Parathyroid adenoma (tissue), 2 donors: Measurements from ENCODE around the gene ZP4.

Experiments
- H2AFZ ChIP-seq: fragments of 300-600 bp; sonication (generic); one replicate; pipeline ENCODE4 v1.7.0; 2017; ENCODE audit warnings: antibody characterized with exemption, mild to moderate bottlenecking
- H3K27ac ChIP-seq: fragments of 300-600 bp; sonication (generic); one replicate; pipeline ENCODE4 v1.7.0; 2017
- H3K27me3 ChIP-seq: fragments of 300-600 bp; sonication (generic); one replicate; pipeline ENCODE4 v1.7.0; 2017; ENCODE audit warnings: low read length; ENCODE audit not compliant: control insufficient read depth, insufficient read depth
- H3K36me3 ChIP-seq: fragments of 300-600 bp; sonication (generic); one replicate; pipeline ENCODE4 v1.7.0; 2017; ENCODE audit warnings: low read length; ENCODE audit not compliant: control insufficient read depth, insufficient read depth
- H3K4me1 ChIP-seq: fragments of 300-600 bp; sonication (generic); one replicate; pipeline ENCODE4 v1.7.0; 2017; ENCODE audit warnings: control low read depth
- H3K4me2 ChIP-seq: fragments of 300-600 bp; sonication (generic); one replicate; pipeline ENCODE4 v1.7.0; 2017; ENCODE audit warnings: low read length
- H3K4me3 ChIP-seq: fragments of 300-600 bp; sonication (generic); one replicate; pipeline ENCODE4 v1.7.0; 2017; ENCODE audit warnings: low read depth, low read length
- H3K79me2 ChIP-seq: fragments of 300-600 bp; sonication (generic); one replicate; pipeline ENCODE4 v1.7.0; 2017; ENCODE audit warnings: control low read depth
- H3K9ac ChIP-seq: fragments of 300-600 bp; sonication (generic); one replicate; pipeline ENCODE4 v1.7.0; 2017; ENCODE audit warnings: mild to moderate bottlenecking
- H3K9me3 ChIP-seq: fragments of 300-600 bp; sonication (generic); one replicate; pipeline ENCODE4 v1.7.0; 2017; ENCODE audit warnings: low read length; ENCODE audit not compliant: control insufficient read depth
- CTCF ChIP-seq: fragments of 300-600 bp; sonication (generic); IDR thresholded peaks from one replicate; pipeline ENCODE4 v1.7.0; 2017; ENCODE audit warnings: antibody characterized with exemption, mild to moderate bottlenecking
- donor health status: primary hyperparathyroidism.

ZP4 gene

GRCh38 chr1:237894131-237894530, 3.4 kb upstream of the ZP4 start:
- no peaks in the 10 kb centered on the region for H3K36me3 ChIP-seq
- H3K9ac ChIP-seq: no peak overlapping the region
- H3K9me3 ChIP-seq: no peaks in the 10 kb centered on the region
- H3K4me2 ChIP-seq: no peak overlapping the region
- H3K79me2 ChIP-seq: no peaks in the 10 kb centered on the region
- no peak overlapping the region for H2AFZ ChIP-seq
- no peak overlapping the region for H3K27ac ChIP-seq
- TF ChIP-seq CTCF: no peak
- H3K4me3 ChIP-seq: no peak overlapping the region
- H3K27me3 ChIP-seq: no peaks in the 10 kb centered on the region
- no peaks in the 10 kb centered on the region for H3K4me1 ChIP-seq

GRCh38 chr1:237891979-237892378, 1.3 kb upstream of the ZP4 start:
- H3K4me2 ChIP-seq: no peak overlapping the region
- H3K4me1 ChIP-seq: no peaks in the 10 kb centered on the region
- H3K4me3 ChIP-seq: no peak overlapping the region
- no peak for TF ChIP-seq CTCF
- H3K9ac ChIP-seq: no peak overlapping the region
- H3K9me3 ChIP-seq: no peaks in the 10 kb centered on the region
- no peaks in the 10 kb centered on the region for H3K27me3 ChIP-seq
- no peak overlapping the region for H3K27ac ChIP-seq
- H3K79me2 ChIP-seq: no peaks in the 10 kb centered on the region
- H3K36me3 ChIP-seq: no peaks in the 10 kb centered on the region
- H2AFZ ChIP-seq: no peak overlapping the region

- Histone ChIP-seq H3K36me3 (no peaks in the 10 kb centered on the region), H3K4me3 (no peak overlapping the region), H3K79me2 (no peaks in the 10 kb centered on the region), H3K9me3 (no peaks in the 10 kb centered on the region), H3K9ac (no peak overlapping the region), H3K4me1 (no peaks in the 10 kb centered on the region), H3K4me2 (no peak overlapping the region), H3K27me3 (no peaks in the 10 kb centered on the region), H2AFZ (no peak overlapping the region), H3K27ac (no peak overlapping the region)
- TF ChIP-seq CTCF: no peak
These were observed 544 bp upstream of the ZP4 start for GRCh38 chr1:237891266-237891665.

GRCh38 chr1:237890416-237890815, 306 bp downstream of the ZP4 start:
- H3K9me3 ChIP-seq: no peaks in the 10 kb centered on the region
- H3K4me2 ChIP-seq: no peak overlapping the region
- H3K79me2 ChIP-seq: no peaks in the 10 kb centered on the region
- H3K27ac ChIP-seq: no peak overlapping the region
- no peaks in the 10 kb centered on the region for H3K27me3 ChIP-seq
- no peaks in the 10 kb centered on the region for H3K4me1 ChIP-seq
- H3K9ac ChIP-seq: no peak overlapping the region
- no peak for TF ChIP-seq CTCF
- no peak overlapping the region for H2AFZ ChIP-seq
- no peak overlapping the region for H3K4me3 ChIP-seq
- H3K36me3 ChIP-seq: no peaks in the 10 kb centered on the region

GRCh38 chr1:237888143-237888542, 2.6 kb downstream of the ZP4 start:
- no peaks in the 10 kb centered on the region for H3K79me2 ChIP-seq
- H3K4me3 ChIP-seq: no peak overlapping the region
- H3K27me3 ChIP-seq: no peaks in the 10 kb centered on the region
- H3K4me1 ChIP-seq: no peaks in the 10 kb centered on the region
- H2AFZ ChIP-seq: no peak overlapping the region
- no peaks in the 10 kb centered on the region for H3K36me3 ChIP-seq
- H3K9me3 ChIP-seq: no peaks in the 10 kb centered on the region
- no peak overlapping the region for H3K4me2 ChIP-seq
- no peak overlapping the region for H3K27ac ChIP-seq
- TF ChIP-seq CTCF: no peak
- H3K9ac ChIP-seq: no peak overlapping the region
